Mucosa of descending colon (tissue), 3 donors: ENCODE measurements around the gene TIGD6. TPM values are rescaled to one million over a fixed set of nuclear protein-coding genes. Genes with fewer than 3 reads are reported as not detected.
A peak's percentile ranks its signal among the peaks of the same experiment; 100 is the strongest.

Experiments used
- ATAC-seq: fragments of 200-7000 bp; cut with Tn5 transposase; one replicate; pipeline ENCODE4 v1.9.1; 2020; ENCODE audit warnings: mild to moderate bottlenecking, moderate library complexity
- DNase-seq, 3 donors: peaks; one replicate each; pipeline ENCODE4 v3.0.0-alpha.2; 2020
- H3K36me3 ChIP-seq: fragments of 200-600 bp; one replicate; pipeline ENCODE4 v1.8.0; 2021; ENCODE audit warnings: low read depth, mild to moderate bottlenecking
- H3K4me1 ChIP-seq: fragments of 200-600 bp; one replicate; pipeline ENCODE4 v1.8.0; 2021; ENCODE audit warnings: low read depth, mild to moderate bottlenecking
- H3K4me3 ChIP-seq: fragments of 200-600 bp; one replicate; pipeline ENCODE4 v1.8.0; 2021; ENCODE audit warnings: mild to moderate bottlenecking
- H3K9me3 ChIP-seq: fragments of 200-600 bp; one replicate; pipeline ENCODE4 v1.8.0; 2021; ENCODE audit warnings: mild to moderate bottlenecking
- CTCF ChIP-seq: fragments of 200-600 bp; IDR thresholded peaks from one replicate; pipeline ENCODE4 v1.8.0; 2022; ENCODE audit warnings: antibody characterized with exemption, mild to moderate bottlenecking
- intact Hi-C, 2 donors: fragments of 100-400 bp; cut with DNase I in 1 of 2; cut with micrococcal nuclease in 1 of 2; formaldehyde crosslinking; loops; one replicate each; pipeline versions ENCODE4 v1.11.0 to v1.11.1; 2022; cut with DNase I, micrococcal nuclease
- total RNA-seq, 3 donors: library from RNA; stranded (reverse); fragmentation: NEBNext Ultra II Directional in 2 of 3; extraction: Animal tissue kit (Norgen Biotek cat#: 25700) in 2 of 3; gene quantifications; one replicate each; pipeline versions ENCODE4 v1.2.1 to v1.2.4, GENCODE V29; 2021 to 2023
- donor health status: DM: no; HTN: no; CAD: no; lungs with moderate emphysema.
- donor health status: DM: no; HTN: no; CAD: no.
- donor health status: DM: no; HTN: yes; CAD: no.

Gene TIGD6
- total RNA-seq, 3 donors from 2014 or later = 3.0 to 4.3 (median 4.2) TPM

DNA sequence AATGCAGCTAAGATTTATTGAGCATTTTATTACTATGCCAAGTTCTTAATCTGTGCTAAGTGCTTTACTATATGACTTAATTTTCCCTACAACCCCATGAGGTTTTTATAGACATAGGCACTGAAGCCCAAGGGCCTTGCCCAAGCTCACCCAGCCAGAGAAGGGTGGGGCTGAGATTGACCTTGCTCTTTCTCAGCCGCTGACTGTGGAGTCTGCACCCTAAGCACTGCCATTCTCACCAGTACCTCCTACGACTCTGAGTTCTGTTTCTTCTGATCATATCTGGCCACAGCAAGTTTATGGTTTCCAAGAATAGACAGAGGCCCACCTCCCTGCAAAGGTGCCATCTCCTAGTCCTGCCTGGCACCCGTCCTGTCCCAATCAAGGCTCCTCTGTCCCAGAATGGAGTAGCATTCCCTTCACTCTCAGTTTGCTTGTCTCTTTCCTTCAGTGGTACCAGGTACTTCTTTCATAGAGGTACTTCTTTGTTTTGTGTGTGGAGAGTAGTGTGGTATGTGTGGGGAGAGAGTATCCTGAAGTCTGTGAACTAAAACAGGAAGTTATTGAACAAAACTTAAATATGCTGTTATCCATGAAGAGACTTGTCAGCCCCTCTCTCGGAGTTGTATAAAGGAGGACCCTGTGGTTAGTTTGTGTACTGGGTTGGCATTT, 43.3 kb upstream of the TIGD6 start:
- Histone ChIP-seq H3K36me3 (peaks cover 12% of the 10 kb centered on the region), H3K4me3 (no peak overlapping the region), H3K4me1 (peaks cover 12% of the 10 kb centered on the region), H3K9me3 (no peaks in the 10 kb centered on the region)
- no peak for TF ChIP-seq CTCF
- ATAC-seq (peak; percentile 97), DNase-seq (peak in 2 of 3 donors; percentile 62 to 72)
- intact Hi-C loops = no loop called here

GRCh38 chr5:150042459-150042858, 42.0 kb upstream of the TIGD6 start:
- intact Hi-C loops = no loop called here
- Histone ChIP-seq H3K9me3 (no peaks in the 10 kb centered on the region), H3K4me1 (peaks cover 12% of the 10 kb centered on the region), H3K36me3 (peaks cover 6% of the 10 kb centered on the region), H3K4me3 (no peak overlapping the region)
- DNase-seq (no peak), ATAC-seq (no peak)
- no peak for TF ChIP-seq CTCF

GRCh38 chr5:150038547-150038946, 38.1 kb upstream of the TIGD6 start:
- ATAC-seq (no peak), DNase-seq (no peak)
- intact Hi-C loops = no loop called here
- peaks cover 3% of the 10 kb centered on the region for H3K36me3 ChIP-seq
- TF ChIP-seq CTCF = no peak
- peaks cover 6% of the 10 kb centered on the region for H3K4me1 ChIP-seq
- no peaks in the 10 kb centered on the region for H3K9me3 ChIP-seq
- H3K4me3 ChIP-seq = no peak overlapping the region

GRCh38 chr5:150036513-150036912, 36.1 kb upstream of the TIGD6 start:
- no peak overlapping the region for H3K4me3 ChIP-seq
- DNase-seq (no peak), ATAC-seq (peak; percentile 23)
- no peak for TF ChIP-seq CTCF
- H3K9me3 ChIP-seq = no peaks in the 10 kb centered on the region
- peaks cover 3% of the 10 kb centered on the region for H3K36me3 ChIP-seq
- intact Hi-C loops = no loop called here
- H3K4me1 ChIP-seq = no peaks in the 10 kb centered on the region

DNA sequence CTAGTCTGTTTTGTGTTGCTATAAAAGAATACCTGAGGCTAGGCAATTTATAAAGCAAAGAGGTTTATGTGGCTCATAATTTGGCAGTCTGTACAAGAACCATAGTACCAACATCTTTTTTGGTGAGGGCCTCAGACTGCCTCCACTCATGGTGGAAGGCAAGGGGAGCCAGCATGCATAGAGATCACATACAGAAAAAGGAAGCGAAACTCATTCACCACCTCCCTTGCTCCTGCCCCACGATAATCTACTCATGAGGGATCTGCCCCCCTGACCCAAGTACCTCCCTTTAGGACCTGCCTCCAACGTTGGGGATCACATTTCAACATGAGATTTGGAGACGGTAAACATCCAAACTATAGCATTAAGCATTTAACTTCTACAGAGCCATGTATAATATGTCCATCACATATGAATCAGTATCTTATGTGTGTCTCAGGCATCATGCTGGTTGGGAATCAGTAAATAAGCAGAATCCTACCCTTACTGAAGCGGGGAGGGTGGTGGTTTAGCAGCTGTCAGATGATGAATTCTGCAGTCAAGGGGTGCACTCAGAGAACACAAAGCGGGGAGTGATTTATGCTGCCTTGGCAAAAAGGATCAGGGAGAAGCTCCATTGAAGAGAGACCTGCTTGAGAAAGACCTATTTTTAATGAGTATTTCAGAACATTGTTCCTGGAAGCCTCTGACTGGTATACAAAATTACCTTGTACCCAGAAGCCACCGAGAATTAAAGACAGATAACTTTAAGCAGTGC, 34.9 kb upstream of the TIGD6 start:
- intact Hi-C loops = no loop called here
- no peak for ATAC-seq
- Histone ChIP-seq H3K4me1 (no peaks in the 10 kb centered on the region), H3K4me3 (no peak overlapping the region), H3K9me3 (no peaks in the 10 kb centered on the region), H3K36me3 (peaks cover 7% of the 10 kb centered on the region)
- DNase-seq = no peak
- TF ChIP-seq CTCF = no peak
